M059J (cell line): ENCODE measurements around the gene SH3BGRL2. TPM values are rescaled to one million over a fixed set of nuclear protein-coding genes. Genes with fewer than 3 reads are reported as not detected.
"Not testable (repeated sequence)": the region's sequence is repeated elsewhere in the genome, so short reads cannot be mapped to it uniquely, and the experiment has no call there.

Experiments used
- DNase-seq: peaks from one replicate; pipeline ENCODE4 v3.0.0-alpha.2; 2012; ENCODE audit warnings: low read depth
- total RNA-seq: library from RNA; depleted of rRNA; stranded (reverse); fragments of >200 nt; shearing (Covaris generic); gene quantifications from 2 replicates; pipeline ENCODE4 v1.2.3, GENCODE V29; 2014; rRNA removed

Gene SH3BGRL2
- total RNA-seq, 1 experiment from 2014 or later: 9.8 TPM

DNA sequence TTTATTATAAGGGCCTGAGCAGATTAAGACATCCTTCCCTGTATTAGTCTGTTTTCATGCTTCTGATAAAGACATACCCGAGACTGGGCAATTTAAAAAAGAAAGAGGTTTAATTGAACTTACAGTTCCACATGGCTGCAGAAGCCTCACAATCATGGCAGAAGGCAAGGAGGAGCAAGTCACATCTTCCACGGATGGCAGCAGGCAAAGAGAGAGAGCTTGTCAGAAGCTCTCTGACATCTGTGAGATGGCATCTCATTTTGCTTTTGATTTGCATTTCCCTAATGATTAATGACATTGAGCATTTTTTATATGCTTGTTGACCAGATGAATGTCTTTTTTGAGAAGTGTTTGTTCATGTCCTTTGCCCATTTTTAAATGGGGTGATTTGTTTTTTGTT lies 114.2 kb downstream of the SH3BGRL2 start:
- not testable (repeated sequence) for DNase-seq

DNA sequence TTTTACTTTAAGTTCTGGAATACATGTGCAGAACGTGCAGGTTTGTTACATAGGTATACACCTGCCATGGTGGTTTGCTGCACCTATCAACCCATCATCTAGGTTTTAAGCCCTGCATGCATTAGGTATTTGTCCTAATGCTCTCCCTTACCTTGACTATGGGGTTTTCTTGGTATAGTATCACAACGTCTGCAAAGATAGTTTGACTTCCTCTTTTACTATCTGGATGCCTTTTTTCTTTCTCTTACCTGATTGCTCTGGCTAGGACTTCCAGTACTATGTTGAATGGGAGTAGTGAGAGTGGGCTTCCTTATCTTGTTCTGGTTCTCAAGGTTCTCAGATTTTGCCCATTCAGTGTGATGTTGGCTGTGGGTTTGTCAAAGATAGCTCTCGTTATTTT lies 115.2 kb downstream of the SH3BGRL2 start:
- not testable (repeated sequence) for DNase-seq

DNA sequence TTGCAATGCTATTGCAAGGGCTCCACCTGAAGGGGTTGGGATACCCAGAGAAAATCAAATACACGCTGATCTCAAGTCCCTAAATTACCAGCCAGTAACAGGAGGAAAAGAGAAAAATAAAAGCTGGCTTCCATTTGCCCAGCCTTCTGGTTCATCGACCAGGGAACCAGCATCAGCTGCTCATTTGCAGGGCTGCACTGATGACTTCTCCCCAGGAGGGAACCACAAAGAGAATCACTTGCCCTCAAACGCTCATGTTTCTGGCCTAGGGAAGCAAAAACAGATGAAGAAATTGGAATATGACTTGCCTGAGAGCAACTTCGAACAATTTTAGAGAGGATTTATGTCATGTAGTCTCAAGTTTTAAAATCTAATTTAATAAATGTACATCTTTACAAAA lies 119.7 kb downstream of the SH3BGRL2 start:
- DNase-seq: no peak

Other genes with a start within 250 kb of the SH3BGRL2 start
- 4.1 and 5.0 TPM in 2 replicates for gene LCA5, start 93.9 kb upstream of the SH3BGRL2 start, total RNA-seq